Upper lobe of left lung (tissue), 4 donors: ENCODE measurements around the gene TMEM178A.

Source experiments
- POLR2A ChIP-seq, 4 donors: fragments of 450-650 bp; IDR thresholded peaks; one replicate each; pipeline ENCODE4 v1.5.1; 2016 to 2017; ENCODE audit warnings: antibody characterized with exemption in 4 of 4, mild to moderate bottlenecking in 2 of 4
- TF ChIP-seq, protein P1 (sequence below), 6 experiments: fragments of 450-650 bp in 4 of 6; fragments of 200-600 bp in 2 of 6; sonication (generic) in 2 of 6; IDR thresholded peaks; one replicate each; pipeline ENCODE4 v1.5.1; 2016 to 2019; ENCODE audit warnings: antibody characterized with exemption in 6 of 6

- TF ChIP-seq, protein P1, sequence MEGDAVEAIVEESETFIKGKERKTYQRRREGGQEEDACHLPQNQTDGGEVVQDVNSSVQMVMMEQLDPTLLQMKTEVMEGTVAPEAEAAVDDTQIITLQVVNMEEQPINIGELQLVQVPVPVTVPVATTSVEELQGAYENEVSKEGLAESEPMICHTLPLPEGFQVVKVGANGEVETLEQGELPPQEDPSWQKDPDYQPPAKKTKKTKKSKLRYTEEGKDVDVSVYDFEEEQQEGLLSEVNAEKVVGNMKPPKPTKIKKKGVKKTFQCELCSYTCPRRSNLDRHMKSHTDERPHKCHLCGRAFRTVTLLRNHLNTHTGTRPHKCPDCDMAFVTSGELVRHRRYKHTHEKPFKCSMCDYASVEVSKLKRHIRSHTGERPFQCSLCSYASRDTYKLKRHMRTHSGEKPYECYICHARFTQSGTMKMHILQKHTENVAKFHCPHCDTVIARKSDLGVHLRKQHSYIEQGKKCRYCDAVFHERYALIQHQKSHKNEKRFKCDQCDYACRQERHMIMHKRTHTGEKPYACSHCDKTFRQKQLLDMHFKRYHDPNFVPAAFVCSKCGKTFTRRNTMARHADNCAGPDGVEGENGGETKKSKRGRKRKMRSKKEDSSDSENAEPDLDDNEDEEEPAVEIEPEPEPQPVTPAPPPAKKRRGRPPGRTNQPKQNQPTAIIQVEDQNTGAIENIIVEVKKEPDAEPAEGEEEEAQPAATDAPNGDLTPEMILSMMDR (IDR thresholded peaks at IDR 0.05) = no peak
- TF ChIP-seq POLR2A (IDR thresholded peaks at IDR 0.05) = no peak
Measured at GRCh38 chr2:39632876-39633275, 32.8 kb upstream of the TMEM178A start.
